NB4 (cell line): Measurements from ENCODE around the gene FZD10.

Experiments
- DNase-seq: peaks from one replicate; pipeline ENCODE4 v3.0.0; 2010; ENCODE audit warnings: low read depth
- H3K4me3 ChIP-seq: one replicate; pipeline ENCODE4 v1.5.1; 2011; ENCODE audit warnings: mild to moderate bottlenecking, low read depth, low read length, moderate library complexity
- MYC ChIP-seq: IDR thresholded peaks from 2 replicates; pipeline ENCODE4 v1.6.1; 2011; ENCODE audit warnings: low read depth, low read length
- POLR2A ChIP-seq: IDR thresholded peaks from 2 replicates; pipeline ENCODE4 v1.6.1; 2011; ENCODE audit warnings: mild to moderate bottlenecking; ENCODE audit not compliant: insufficient read length; ENCODE audit errors: extremely low read depth
- TF ChIP-seq, protein P1 (sequence below): IDR thresholded peaks from 2 replicates; pipeline ENCODE4 v1.6.1; 2011; ENCODE audit warnings: low read depth, low read length
- TF ChIP-seq, protein P2 (sequence below): IDR thresholded peaks from one replicate; pipeline ENCODE4 v1.5.1; 2012; ENCODE audit warnings: low read depth, low read length

Gene FZD10

GRCh38 chr12:130192642-130193345, 30.5 kb downstream of the FZD10 start:
- TF ChIP-seq, protein P1, sequence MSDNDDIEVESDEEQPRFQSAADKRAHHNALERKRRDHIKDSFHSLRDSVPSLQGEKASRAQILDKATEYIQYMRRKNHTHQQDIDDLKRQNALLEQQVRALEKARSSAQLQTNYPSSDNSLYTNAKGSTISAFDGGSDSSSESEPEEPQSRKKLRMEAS: no peak
- TF ChIP-seq MYC: no peak
- TF ChIP-seq, protein P2, sequence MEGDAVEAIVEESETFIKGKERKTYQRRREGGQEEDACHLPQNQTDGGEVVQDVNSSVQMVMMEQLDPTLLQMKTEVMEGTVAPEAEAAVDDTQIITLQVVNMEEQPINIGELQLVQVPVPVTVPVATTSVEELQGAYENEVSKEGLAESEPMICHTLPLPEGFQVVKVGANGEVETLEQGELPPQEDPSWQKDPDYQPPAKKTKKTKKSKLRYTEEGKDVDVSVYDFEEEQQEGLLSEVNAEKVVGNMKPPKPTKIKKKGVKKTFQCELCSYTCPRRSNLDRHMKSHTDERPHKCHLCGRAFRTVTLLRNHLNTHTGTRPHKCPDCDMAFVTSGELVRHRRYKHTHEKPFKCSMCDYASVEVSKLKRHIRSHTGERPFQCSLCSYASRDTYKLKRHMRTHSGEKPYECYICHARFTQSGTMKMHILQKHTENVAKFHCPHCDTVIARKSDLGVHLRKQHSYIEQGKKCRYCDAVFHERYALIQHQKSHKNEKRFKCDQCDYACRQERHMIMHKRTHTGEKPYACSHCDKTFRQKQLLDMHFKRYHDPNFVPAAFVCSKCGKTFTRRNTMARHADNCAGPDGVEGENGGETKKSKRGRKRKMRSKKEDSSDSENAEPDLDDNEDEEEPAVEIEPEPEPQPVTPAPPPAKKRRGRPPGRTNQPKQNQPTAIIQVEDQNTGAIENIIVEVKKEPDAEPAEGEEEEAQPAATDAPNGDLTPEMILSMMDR: no peak
- TF ChIP-seq POLR2A: no peak
- no peak overlapping the region for H3K4me3 ChIP-seq
- no peak for DNase-seq

GRCh38 chr12:130194154-130194553, 31.9 kb downstream of the FZD10 start:
- H3K4me3 ChIP-seq: no peak overlapping the region
- no peak for TF ChIP-seq POLR2A
- TF ChIP-seq, protein P1: no peak
- TF ChIP-seq, protein P2: no peak
- no peak for TF ChIP-seq MYC
- no peak for DNase-seq

GRCh38 chr12:130195369-130195768, 33.1 kb downstream of the FZD10 start:
- no peak for DNase-seq
- TF ChIP-seq MYC (no peak), POLR2A (no peak)
- TF ChIP-seq, protein P1: no peak
- no peak overlapping the region for H3K4me3 ChIP-seq

GRCh38 chr12:130195776-130196175, 33.5 kb downstream of the FZD10 start:
- DNase-seq: no peak
- TF ChIP-seq POLR2A (no peak), MYC (no peak)
- TF ChIP-seq, protein P2: no peak
- TF ChIP-seq, protein P1: no peak
- H3K4me3 ChIP-seq: no peak overlapping the region

GRCh38 chr12:130196827-130197226, 34.6 kb downstream of the FZD10 start:
- no peak overlapping the region for H3K4me3 ChIP-seq
- TF ChIP-seq MYC: no peak
- TF ChIP-seq POLR2A: no peak
- TF ChIP-seq, protein P2: no peak
- TF ChIP-seq, protein P1: no peak
- no peak for DNase-seq

DNA sequence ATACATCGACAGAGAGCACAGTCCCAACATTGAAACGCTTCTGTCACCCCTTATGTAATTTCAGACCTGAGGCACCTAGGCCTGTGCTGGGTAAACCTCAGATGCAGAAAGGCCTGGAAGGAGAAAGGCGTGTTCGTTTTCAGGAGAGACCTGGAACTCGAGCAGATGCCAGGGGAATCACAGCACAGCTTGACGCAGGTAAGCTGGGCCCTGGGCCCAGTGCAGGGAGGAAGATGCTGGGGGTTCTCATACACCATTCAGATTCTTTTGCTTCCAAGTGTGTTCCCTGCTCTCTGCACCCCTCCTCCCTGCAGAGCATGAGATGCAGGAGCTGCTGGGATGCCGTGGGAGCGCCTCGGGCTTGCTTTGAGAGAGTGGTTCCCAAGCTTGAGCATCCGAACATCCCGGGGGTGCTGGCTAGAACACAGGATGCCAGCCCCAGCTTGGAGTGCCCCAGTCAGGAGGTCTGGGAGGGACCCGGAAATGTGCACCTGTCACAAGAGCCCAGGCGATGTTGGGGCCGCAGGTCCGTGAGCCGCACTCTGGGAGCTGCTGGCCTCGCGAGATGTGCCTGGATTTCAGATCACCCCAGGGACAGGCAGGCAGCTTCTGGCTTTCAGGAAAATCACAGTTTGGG, 35.9 kb downstream of the FZD10 start:
- no peak overlapping the region for H3K4me3 ChIP-seq
- DNase-seq: no peak
- no peak for TF ChIP-seq POLR2A
- TF ChIP-seq, protein P1: no peak
- TF ChIP-seq, protein P2: no peak
- no peak for TF ChIP-seq MYC
